Measurements from ENCODE around the gene C12orf50. TPM values are rescaled to one million over a fixed set of nuclear protein-coding genes. Genes with fewer than 3 reads are reported as not detected.

The C12orf50 gene
- total and polyA plus RNA-seq, 2 of the 8 experiments (the other 6 are each of a cell fraction or from before 2014, with no cell fraction given), result not detected

DNA sequence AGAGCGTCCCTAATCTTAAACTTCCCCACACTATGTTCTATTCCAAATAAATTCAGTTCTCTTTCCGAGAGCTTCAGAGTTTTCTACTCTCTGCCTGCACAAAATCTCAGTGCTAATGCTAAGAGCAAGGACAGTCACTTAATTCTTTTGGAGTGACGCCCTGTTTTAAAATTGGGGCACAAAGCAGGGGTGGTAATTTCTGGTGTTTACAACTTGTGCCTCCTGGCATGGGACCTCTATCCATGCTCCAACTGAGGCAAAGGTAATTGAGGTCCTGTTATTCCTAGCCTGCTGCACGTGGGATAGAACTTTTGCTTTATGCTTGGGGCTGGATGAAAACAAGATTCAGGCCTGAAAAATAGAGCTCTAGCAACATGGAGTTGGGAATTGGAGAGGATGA, 22.9 kb downstream of the C12orf50 start (continued):
- TF ChIP-seq, protein P1, sequence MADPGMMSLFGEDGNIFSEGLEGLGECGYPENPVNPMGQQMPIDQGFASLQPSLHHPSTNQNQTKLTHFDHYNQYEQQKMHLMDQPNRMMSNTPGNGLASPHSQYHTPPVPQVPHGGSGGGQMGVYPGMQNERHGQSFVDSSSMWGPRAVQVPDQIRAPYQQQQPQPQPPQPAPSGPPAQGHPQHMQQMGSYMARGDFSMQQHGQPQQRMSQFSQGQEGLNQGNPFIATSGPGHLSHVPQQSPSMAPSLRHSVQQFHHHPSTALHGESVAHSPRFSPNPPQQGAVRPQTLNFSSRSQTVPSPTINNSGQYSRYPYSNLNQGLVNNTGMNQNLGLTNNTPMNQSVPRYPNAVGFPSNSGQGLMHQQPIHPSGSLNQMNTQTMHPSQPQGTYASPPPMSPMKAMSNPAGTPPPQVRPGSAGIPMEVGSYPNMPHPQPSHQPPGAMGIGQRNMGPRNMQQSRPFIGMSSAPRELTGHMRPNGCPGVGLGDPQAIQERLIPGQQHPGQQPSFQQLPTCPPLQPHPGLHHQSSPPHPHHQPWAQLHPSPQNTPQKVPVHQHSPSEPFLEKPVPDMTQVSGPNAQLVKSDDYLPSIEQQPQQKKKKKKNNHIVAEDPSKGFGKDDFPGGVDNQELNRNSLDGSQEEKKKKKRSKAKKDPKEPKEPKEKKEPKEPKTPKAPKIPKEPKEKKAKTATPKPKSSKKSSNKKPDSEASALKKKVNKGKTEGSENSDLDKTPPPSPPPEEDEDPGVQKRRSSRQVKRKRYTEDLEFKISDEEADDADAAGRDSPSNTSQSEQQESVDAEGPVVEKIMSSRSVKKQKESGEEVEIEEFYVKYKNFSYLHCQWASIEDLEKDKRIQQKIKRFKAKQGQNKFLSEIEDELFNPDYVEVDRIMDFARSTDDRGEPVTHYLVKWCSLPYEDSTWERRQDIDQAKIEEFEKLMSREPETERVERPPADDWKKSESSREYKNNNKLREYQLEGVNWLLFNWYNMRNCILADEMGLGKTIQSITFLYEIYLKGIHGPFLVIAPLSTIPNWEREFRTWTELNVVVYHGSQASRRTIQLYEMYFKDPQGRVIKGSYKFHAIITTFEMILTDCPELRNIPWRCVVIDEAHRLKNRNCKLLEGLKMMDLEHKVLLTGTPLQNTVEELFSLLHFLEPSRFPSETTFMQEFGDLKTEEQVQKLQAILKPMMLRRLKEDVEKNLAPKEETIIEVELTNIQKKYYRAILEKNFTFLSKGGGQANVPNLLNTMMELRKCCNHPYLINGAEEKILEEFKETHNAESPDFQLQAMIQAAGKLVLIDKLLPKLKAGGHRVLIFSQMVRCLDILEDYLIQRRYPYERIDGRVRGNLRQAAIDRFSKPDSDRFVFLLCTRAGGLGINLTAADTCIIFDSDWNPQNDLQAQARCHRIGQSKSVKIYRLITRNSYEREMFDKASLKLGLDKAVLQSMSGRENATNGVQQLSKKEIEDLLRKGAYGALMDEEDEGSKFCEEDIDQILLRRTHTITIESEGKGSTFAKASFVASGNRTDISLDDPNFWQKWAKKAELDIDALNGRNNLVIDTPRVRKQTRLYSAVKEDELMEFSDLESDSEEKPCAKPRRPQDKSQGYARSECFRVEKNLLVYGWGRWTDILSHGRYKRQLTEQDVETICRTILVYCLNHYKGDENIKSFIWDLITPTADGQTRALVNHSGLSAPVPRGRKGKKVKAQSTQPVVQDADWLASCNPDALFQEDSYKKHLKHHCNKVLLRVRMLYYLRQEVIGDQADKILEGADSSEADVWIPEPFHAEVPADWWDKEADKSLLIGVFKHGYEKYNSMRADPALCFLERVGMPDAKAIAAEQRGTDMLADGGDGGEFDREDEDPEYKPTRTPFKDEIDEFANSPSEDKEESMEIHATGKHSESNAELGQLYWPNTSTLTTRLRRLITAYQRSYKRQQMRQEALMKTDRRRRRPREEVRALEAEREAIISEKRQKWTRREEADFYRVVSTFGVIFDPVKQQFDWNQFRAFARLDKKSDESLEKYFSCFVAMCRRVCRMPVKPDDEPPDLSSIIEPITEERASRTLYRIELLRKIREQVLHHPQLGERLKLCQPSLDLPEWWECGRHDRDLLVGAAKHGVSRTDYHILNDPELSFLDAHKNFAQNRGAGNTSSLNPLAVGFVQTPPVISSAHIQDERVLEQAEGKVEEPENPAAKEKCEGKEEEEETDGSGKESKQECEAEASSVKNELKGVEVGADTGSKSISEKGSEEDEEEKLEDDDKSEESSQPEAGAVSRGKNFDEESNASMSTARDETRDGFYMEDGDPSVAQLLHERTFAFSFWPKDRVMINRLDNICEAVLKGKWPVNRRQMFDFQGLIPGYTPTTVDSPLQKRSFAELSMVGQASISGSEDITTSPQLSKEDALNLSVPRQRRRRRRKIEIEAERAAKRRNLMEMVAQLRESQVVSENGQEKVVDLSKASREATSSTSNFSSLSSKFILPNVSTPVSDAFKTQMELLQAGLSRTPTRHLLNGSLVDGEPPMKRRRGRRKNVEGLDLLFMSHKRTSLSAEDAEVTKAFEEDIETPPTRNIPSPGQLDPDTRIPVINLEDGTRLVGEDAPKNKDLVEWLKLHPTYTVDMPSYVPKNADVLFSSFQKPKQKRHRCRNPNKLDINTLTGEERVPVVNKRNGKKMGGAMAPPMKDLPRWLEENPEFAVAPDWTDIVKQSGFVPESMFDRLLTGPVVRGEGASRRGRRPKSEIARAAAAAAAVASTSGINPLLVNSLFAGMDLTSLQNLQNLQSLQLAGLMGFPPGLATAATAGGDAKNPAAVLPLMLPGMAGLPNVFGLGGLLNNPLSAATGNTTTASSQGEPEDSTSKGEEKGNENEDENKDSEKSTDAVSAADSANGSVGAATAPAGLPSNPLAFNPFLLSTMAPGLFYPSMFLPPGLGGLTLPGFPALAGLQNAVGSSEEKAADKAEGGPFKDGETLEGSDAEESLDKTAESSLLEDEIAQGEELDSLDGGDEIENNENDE (IDR thresholded peaks at IDR 0.05; ENCODE audit: insufficient replicate concordance, low read length), result no peak

Data from H1 (cell line).